ENCODE measurements around the gene PIK3R6. TPM values are rescaled to one million over a fixed set of nuclear protein-coding genes. Genes with fewer than 3 reads are reported as not detected.
A peak's percentile ranks its signal among the peaks of the same experiment; 100 is the strongest.

The PIK3R6 gene
- total RNA-seq, 1 donor from 2014 or later = 1.2 TPM

DNA sequence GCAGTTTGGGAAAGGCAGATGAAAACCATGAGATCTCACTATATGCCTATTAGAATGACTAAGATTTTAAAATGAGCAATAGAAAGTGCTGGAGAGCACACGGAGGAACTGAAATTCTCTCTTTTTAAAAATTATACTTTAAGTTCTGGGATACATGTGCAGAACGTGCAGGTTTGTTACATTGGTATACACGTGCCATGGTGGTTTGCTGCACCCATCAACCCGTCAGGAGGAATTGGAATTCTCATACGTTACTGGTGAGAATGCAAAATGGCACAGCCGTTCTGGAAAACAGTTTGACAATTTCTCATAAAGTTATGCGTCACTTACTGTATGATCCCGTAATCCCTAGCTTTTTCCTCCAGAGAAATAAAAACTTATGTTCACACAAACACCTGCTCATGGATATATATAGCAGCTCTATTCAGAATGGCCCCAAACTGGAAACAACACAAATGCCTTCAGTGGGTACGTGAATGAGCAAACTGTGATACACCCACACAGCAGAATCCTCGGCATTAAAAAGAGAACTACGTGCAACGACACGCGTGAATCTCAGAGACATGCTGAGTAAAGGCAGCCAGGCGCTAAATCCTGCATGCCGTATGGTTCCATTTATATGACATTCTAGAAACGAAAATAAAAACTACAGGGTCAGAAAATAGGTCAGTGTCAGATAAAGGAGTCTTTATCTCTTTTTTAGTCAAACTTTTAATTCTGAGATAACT, 11.8 kb downstream of the PIK3R6 start:
- DNase-seq (ENCODE audit: extremely low read depth, low read depth, low spot score) = no peak

DNA sequence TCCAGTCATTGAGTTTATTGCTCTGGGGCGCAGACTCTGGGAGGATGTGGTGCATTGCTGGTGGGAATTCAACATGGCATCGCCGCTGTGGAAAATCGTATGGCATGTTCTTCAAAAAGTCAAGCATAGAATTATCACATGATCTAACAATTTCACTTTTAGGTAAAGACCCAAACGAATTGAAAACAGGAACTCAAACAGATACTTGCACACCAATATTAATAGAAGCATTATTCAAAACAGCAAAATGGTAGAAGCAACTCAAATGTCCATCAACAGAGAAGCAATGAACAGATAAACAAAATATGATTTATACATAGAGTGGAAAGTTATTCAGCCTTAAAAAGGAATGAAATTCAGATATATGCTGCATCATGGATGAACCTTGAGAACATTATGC, 15.9 kb downstream of the PIK3R6 start:
- no peak for DNase-seq (ENCODE audit: extremely low read depth, low read depth, low spot score)

GRCh38 chr17:8849311-8850041, 18.0 kb downstream of the PIK3R6 start:
- DNase-seq (ENCODE audit: extremely low read depth, low read depth, low spot score) = no peak

DNA sequence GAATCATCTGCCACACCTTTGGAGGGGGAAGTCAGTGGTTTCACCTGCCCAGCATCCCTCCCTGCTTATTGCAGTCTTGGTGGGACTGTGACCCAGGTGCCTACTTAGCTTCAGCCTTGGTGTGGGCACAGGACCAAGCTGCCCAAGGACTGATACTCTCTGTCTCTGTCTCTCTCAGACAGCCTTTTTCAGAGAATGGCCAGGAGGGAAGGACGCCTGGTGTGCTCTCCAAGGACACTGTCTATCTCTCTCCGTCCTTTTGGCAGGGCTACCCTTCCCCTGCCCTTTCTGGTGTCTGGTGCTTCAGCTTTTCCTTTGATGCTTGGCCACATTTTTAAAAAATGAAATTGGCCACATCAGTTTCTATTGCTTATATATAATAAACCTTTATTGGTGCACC, 19.6 kb downstream of the PIK3R6 start:
- no peak for DNase-seq (ENCODE audit: extremely low read depth, low read depth, low spot score)

GRCh38 chr17:8846768-8847211, 20.7 kb downstream of the PIK3R6 start:
- DNase-seq (ENCODE audit: extremely low read depth, low read depth, low spot score) = peak; percentile 5

- no peak for DNase-seq (ENCODE audit: extremely low read depth, low read depth, low spot score)
Measured at GRCh38 chr17:8844229-8845218, 22.9 kb downstream of the PIK3R6 start.

DNA sequence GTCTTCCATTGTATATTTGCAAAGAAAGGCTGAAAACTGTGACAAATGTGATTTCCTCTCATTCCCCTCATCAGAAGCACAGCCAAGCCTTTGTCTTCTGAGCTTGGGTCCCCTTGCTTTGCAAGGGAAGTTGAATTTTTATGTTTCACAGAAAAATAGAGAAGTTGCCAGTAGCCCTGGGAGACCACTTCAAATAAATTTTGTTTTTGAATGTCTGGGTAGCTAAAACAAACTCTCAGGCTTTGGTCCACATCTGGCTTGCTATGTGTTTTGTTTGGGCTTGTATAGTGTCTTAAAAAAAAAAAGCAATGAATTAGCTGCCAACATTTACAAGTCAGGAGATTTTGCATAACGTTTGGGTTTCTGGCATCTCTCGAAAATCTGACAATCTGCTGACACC, 24.1 kb downstream of the PIK3R6 start:
- DNase-seq (ENCODE audit: extremely low read depth, low read depth, low spot score) = no peak

GRCh38 chr17:8841844-8842243, 25.6 kb downstream of the PIK3R6 start:
- DNase-seq (ENCODE audit: extremely low read depth, low read depth, low spot score) = no peak

DNA sequence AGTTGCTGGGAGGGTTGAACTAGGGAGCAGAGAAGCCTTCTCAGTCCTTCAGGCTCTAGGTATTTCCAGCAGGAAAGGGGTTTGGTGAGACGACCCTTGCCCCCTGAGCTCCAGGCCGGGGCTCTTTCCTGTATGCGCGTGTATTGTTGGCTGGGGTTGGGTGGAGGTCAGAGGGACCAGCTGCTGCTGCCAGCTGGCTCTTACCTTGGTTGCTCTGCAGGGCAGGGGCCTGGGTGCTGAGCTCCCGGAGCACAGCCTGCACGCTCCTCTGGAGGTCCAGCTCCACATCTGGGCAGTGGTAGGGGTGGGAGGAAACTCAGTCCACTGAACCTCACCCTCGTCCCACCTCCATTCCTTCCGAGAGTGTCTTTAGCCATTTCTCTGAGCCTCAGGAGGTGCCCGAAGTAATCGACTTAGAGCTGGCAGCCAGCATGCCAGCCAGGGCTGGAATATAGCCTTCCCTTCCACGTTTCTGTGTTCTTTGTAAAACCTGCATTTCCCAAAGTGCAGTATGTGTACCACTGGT, 28.0 kb downstream of the PIK3R6 start:
- DNase-seq (ENCODE audit: extremely low read depth, low read depth, low spot score) = no peak

DNA sequence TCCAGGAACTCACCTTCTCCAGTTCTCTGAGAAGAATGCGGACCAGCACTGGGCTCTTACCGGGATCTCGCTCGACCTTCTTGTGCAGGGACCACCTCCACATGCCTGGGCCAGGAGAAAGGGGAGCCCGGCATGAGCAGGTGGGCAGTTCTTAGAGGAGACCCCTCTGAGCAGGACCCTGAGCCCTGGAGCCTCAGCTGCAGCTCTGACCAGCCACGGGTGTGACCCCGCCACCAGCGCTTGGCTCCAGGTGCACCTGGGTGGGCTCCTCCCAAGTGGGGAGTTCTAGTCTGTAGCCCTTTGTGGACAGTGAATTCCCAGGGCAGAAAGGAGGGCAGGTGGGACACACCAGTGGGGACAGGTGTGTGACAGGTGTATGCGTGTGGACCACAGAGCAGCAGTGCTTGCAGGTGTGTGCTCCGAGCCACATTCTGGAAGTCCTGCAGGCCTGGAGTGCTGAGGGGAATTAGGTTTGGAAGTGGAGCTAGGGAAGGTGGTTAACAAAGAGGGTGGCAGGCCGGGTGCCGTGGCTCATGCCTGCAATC, 28.9 kb downstream of the PIK3R6 start:
- DNase-seq (ENCODE audit: extremely low read depth, low read depth, low spot score) = no peak

DNA sequence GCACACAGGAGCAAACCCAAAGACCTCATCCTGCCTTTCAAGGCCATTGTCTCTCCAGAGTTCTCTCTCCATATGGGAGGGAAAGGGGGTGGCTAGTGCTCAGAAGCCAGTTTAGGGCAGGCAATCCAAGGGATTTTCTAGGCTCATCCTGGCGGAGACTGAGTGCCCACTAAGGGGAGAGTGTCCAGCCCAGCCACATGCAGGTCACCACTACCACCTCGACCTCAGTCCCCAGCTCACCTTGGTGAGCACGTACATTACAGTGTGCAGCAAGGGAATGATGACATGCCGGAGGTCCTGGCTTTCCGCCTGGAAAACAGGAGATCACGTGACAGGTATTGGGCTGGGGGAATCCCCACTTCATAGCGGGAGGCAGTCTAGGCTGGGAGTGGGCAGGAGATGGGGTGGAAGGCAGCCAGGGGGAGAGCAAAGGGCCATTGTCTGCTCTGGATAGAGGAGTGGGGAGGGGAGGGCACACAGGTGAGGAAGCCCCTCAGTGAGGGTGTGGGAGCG, 29.9 kb downstream of the PIK3R6 start:
- no peak for DNase-seq (ENCODE audit: extremely low read depth, low read depth, low spot score)

- no peak for DNase-seq (ENCODE audit: extremely low read depth, low read depth, low spot score)
Measured at GRCh38 chr17:8836821-8837562, 30.5 kb downstream of the PIK3R6 start.

DNA sequence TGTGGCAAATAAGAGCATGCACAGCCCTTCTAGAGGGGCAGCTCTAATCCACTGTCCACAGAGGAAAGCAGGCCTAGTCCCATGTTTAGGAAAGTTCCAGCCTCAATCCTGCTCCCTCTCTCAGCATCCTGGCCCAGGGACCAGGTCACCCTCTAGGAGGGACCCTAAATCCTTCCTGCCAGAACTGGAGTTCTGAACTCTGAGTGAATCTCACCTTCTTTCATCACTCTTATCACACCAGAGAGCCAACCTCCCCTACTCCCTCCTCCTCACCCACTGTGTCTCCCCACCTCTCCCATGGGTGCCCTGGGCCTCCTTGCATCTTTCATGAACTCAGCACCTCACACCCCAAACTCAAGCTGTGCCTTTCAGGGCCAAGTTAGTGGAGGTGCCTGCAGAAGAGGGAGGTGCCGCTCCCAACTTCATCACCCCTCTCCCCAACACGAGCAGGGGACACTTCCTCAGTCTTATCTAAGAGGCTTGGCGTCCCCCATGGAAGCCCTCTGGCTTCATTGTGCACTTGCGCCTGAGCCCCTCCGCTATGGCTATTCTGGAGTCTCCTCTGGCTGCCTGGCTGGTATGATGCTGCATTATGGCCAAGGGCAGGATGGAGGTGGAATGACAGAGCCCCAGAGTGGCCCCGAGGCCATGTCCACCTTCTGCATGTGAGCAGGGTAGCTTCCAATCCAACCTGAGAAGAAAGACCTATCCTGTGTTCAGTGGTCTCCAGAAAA, 31.7 kb downstream of the PIK3R6 start:
- no peak for DNase-seq (ENCODE audit: extremely low read depth, low read depth, low spot score)

- DNase-seq (ENCODE audit: extremely low read depth, low read depth, low spot score) = no peak
Measured at GRCh38 chr17:8835106-8835505, 32.4 kb downstream of the PIK3R6 start.

DNA sequence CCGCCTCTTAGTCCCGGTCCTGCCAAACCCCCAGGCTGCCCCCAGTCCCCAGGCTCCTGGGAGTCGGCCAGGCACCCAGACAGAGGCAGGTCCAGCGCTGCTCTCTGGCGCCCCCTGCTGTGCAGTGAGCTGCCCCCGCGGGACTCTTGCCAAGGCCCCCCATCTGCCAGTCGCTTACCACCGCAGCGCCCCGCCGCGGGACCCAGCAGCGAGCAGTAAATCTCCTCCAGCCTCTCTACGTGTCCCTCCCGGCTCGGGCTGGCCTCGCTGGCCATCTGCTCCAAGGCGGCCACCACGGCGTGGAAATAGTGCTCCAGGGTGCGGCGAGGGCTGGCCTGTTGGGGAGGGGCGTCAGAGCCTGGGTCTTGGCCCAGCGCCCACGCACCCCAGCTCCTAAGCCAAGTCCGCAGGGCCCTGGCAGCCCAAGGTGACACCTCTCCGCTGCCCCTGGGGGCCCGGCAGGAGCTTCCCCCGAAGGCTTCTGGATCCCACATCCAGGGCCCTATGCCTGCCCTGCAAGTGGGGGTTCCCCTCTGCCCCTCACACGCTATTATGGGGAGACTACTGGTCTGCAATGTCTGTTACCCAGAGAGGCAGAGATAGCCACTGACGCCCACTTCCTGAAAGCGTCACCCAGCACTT, 34.6 kb downstream of the PIK3R6 start:
- no peak for DNase-seq (ENCODE audit: extremely low read depth, low read depth, low spot score)

DNA sequence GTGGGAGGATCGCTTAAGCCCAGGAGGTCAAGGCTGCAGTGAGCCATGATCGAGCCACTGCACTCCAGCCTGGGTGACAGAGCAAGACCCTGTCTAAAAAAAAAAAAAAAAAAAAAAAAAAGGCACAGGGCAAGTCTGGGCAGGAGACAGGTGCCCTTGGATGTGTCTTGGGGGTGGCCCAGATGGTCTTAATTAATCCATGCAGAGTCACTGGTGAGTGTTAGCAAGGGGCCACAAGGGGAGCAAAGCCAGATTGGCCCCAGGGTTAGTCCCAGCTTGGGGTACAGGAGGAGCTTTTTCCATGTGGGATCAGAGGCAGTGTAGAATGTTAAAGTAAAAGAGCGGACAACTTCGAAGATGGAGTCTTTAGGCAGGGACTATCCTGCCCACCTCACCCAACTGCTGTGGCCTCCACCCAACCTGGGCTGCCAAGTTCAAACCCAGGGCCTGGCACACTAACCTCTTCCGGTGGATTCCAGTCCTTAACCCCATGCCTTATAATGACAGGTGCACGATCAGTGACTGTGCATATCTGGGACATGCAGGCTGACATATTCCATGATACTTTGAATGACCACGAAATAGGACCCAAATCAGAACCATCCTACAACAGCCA, 36.1 kb downstream of the PIK3R6 start:
- DNase-seq (ENCODE audit: extremely low read depth, low read depth, low spot score) = no peak

GRCh38 chr17:8830141-8830540, 37.3 kb downstream of the PIK3R6 start:
- DNase-seq (ENCODE audit: extremely low read depth, low read depth, low spot score) = no peak
